ENCODE measurements around the gene FOXO6. TPM values are rescaled to one million over a fixed set of nuclear protein-coding genes. Genes with fewer than 3 reads are reported as not detected.

The FOXO6 gene
- total and polyA plus RNA-seq, 9 of the 15 experiments (the other 6 are each of a cell fraction or from before 2014, with no cell fraction given) = 0.04 to 0.31 (median 0.12) TPM; not detected in 5

DNA sequence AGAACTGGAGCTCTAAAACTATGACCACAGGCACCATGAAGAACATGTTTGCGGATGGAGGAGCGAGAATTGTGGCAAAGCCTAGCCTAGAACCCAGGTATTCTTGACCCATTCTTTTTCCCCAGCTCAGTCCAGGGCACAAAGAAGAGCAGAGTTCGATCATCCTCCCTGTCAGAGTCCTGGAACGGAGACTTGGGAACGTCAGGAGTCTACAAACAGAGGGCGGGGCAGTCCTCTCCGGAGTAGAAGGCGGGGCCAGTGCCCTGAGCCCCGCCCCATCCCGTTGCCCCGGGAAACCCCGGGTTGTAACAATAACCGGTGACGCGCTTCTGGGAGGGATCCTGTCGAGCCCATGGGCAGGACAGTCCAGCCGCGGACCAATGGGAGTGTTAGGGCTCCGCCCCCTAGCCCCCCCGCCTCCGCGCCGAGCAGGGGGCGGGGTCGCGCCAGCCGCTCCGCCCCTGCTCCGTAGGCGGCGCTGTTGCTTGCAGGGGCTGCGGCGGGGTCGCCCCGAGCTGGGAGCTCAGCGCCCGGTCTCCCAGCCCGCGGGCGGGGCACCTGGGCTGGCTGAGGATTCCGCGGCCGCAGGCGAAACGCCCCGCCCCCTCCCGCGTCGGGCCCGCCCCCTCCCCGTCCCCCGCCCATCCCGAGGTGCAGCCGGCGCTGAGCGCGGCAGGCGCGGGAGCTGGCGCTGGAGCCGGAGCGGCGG, at the start of gene FOXO6 (continued):
- TF ChIP-seq, protein P1, sequence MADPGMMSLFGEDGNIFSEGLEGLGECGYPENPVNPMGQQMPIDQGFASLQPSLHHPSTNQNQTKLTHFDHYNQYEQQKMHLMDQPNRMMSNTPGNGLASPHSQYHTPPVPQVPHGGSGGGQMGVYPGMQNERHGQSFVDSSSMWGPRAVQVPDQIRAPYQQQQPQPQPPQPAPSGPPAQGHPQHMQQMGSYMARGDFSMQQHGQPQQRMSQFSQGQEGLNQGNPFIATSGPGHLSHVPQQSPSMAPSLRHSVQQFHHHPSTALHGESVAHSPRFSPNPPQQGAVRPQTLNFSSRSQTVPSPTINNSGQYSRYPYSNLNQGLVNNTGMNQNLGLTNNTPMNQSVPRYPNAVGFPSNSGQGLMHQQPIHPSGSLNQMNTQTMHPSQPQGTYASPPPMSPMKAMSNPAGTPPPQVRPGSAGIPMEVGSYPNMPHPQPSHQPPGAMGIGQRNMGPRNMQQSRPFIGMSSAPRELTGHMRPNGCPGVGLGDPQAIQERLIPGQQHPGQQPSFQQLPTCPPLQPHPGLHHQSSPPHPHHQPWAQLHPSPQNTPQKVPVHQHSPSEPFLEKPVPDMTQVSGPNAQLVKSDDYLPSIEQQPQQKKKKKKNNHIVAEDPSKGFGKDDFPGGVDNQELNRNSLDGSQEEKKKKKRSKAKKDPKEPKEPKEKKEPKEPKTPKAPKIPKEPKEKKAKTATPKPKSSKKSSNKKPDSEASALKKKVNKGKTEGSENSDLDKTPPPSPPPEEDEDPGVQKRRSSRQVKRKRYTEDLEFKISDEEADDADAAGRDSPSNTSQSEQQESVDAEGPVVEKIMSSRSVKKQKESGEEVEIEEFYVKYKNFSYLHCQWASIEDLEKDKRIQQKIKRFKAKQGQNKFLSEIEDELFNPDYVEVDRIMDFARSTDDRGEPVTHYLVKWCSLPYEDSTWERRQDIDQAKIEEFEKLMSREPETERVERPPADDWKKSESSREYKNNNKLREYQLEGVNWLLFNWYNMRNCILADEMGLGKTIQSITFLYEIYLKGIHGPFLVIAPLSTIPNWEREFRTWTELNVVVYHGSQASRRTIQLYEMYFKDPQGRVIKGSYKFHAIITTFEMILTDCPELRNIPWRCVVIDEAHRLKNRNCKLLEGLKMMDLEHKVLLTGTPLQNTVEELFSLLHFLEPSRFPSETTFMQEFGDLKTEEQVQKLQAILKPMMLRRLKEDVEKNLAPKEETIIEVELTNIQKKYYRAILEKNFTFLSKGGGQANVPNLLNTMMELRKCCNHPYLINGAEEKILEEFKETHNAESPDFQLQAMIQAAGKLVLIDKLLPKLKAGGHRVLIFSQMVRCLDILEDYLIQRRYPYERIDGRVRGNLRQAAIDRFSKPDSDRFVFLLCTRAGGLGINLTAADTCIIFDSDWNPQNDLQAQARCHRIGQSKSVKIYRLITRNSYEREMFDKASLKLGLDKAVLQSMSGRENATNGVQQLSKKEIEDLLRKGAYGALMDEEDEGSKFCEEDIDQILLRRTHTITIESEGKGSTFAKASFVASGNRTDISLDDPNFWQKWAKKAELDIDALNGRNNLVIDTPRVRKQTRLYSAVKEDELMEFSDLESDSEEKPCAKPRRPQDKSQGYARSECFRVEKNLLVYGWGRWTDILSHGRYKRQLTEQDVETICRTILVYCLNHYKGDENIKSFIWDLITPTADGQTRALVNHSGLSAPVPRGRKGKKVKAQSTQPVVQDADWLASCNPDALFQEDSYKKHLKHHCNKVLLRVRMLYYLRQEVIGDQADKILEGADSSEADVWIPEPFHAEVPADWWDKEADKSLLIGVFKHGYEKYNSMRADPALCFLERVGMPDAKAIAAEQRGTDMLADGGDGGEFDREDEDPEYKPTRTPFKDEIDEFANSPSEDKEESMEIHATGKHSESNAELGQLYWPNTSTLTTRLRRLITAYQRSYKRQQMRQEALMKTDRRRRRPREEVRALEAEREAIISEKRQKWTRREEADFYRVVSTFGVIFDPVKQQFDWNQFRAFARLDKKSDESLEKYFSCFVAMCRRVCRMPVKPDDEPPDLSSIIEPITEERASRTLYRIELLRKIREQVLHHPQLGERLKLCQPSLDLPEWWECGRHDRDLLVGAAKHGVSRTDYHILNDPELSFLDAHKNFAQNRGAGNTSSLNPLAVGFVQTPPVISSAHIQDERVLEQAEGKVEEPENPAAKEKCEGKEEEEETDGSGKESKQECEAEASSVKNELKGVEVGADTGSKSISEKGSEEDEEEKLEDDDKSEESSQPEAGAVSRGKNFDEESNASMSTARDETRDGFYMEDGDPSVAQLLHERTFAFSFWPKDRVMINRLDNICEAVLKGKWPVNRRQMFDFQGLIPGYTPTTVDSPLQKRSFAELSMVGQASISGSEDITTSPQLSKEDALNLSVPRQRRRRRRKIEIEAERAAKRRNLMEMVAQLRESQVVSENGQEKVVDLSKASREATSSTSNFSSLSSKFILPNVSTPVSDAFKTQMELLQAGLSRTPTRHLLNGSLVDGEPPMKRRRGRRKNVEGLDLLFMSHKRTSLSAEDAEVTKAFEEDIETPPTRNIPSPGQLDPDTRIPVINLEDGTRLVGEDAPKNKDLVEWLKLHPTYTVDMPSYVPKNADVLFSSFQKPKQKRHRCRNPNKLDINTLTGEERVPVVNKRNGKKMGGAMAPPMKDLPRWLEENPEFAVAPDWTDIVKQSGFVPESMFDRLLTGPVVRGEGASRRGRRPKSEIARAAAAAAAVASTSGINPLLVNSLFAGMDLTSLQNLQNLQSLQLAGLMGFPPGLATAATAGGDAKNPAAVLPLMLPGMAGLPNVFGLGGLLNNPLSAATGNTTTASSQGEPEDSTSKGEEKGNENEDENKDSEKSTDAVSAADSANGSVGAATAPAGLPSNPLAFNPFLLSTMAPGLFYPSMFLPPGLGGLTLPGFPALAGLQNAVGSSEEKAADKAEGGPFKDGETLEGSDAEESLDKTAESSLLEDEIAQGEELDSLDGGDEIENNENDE (IDR thresholded peaks at IDR 0.05; ENCODE audit: low read depth, low read length) = no peak
- TF ChIP-seq TEAD1 (CRISPR knock-in tag; IDR thresholded peaks at IDR 0.05) (no peak), EP400 (IDR thresholded peaks at IDR 0.05) (no peak), PHF21A (IDR thresholded peaks at IDR 0.05; ENCODE audit: borderline replicate concordance, low read depth) (no peak), GTF2A2 (tag; IDR thresholded peaks at IDR 0.05) (no peak), FOXJ2 (tag; IDR thresholded peaks at IDR 0.05) (peak; percentile 99), ZNF764 (CRISPR knock-in tag; IDR thresholded peaks at IDR 0.05; ENCODE audit: low read depth) (no peak), TAL1 (IDR thresholded peaks at IDR 0.05) (no peak), FOXK2 (conservative IDR thresholded peaks at IDR 0.05 in 1 of 2, IDR thresholded peaks at IDR 0.05 in 1 of 2; ENCODE audit: low read depth in 2 of 2) (no peak)
- TF ChIP-seq, protein P2, sequence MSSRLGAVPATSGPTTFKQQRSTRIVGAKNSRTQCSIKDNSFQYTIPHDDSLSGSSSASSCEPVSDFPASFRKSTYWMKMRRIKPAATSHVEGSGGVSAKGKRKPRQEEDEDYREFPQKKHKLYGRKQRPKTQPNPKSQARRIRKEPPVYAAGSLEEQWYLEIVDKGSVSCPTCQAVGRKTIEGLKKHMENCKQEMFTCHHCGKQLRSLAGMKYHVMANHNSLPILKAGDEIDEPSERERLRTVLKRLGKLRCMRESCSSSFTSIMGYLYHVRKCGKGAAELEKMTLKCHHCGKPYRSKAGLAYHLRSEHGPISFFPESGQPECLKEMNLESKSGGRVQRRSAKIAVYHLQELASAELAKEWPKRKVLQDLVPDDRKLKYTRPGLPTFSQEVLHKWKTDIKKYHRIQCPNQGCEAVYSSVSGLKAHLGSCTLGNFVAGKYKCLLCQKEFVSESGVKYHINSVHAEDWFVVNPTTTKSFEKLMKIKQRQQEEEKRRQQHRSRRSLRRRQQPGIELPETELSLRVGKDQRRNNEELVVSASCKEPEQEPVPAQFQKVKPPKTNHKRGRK (tag; IDR thresholded peaks at IDR 0.05) = no peak
- TF ChIP-seq, protein P3, sequence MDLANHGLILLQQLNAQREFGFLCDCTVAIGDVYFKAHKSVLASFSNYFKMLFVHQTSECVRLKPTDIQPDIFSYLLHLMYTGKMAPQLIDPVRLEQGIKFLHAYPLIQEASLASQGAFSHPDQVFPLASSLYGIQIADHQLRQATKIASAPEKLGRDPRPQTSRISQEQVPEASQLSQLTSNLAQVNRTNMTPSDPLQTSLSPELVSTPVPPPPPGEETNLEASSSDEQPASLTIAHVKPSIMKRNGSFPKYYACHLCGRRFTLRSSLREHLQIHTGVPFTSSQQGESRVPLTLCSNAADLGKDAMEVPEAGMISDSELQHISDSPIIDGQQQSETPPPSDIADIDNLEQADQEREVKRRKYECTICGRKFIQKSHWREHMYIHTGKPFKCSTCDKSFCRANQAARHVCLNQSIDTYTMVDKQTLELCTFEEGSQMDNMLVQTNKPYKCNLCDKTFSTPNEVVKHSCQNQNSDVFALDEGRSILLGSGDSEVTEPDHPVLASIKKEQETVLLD (IDR thresholded peaks at IDR 0.05) = no peak

All from K562 (cell line).